Lower leg skin (tissue), 4 donors: ENCODE data around the gene FGD3. TPM values are rescaled to one million over a fixed set of nuclear protein-coding genes. Genes with fewer than 3 reads are reported as not detected.

Experiments used
- DNase-seq, 2 donors: peaks; one replicate each; pipeline ENCODE4 v3.0.0-alpha.2; 2019; ENCODE audit warnings: low spot score in 2 of 2
- H3K4me3 ChIP-seq: fragments of 200-600 bp; sonication (generic); 2 replicates; pipeline ENCODE4 v1.5.1; 2017; ENCODE audit warnings: mild to moderate bottlenecking, low read depth; ENCODE audit not compliant: poor library complexity, severe bottlenecking
- CTCF ChIP-seq, 3 donors: fragments of 450-650 bp; IDR thresholded peaks; one replicate each; pipeline ENCODE4 v1.5.1; 2016; ENCODE audit warnings: antibody characterized with exemption in 3 of 3, mild to moderate bottlenecking in 3 of 3, moderate library complexity in 2 of 3
- POLR2A ChIP-seq, 2 donors: fragments of 450-650 bp; IDR thresholded peaks; one replicate each; pipeline ENCODE4 v1.6.1; 2016 to 2017; ENCODE audit warnings: antibody characterized with exemption in 2 of 2, mild to moderate bottlenecking in 1 of 2, moderate library complexity in 1 of 2
- WGBS, 2 donors: methylation state at CpG; one replicate each; pipeline ENCODE4 v1.1.5; 2018; 5-methylcytosine and 5-hydroxymethylcytosine counted together
- intact Hi-C: fragments of 100-400 bp; cut with DNase I; formaldehyde crosslinking; loops from one replicate; pipeline ENCODE4 v1.15.0; 2023; ENCODE audit warnings: low total_unique reads
- total RNA-seq, 4 donors: library from RNA; depleted of rRNA; stranded (reverse); fragments of >200 nt; gene quantifications; one replicate each; pipeline ENCODE4 v1.1.0, GENCODE V29; 2016

The FGD3 gene
- total RNA-seq, 4 donors from 2014 or later: 3.4 to 11.6 (median 5.7) TPM

- intact Hi-C loops: no loop called here
Measured at GRCh38 chr9:93020771-93021670, 73.7 kb downstream of the FGD3 start.

GRCh38 chr9:93022066-93022465, 74.7 kb downstream of the FGD3 start:
- 86 to 89% methylated on average over 9 of the region's 9 CpGs for whole genome bisulfite sequencing, 2 donors
- no peak overlapping the region for H3K4me3 ChIP-seq
- DNase-seq: no peak
- intact Hi-C loops: no loop called here
- TF ChIP-seq POLR2A (IDR thresholded peaks at IDR 0.05): no peak
- TF ChIP-seq CTCF (IDR thresholded peaks at IDR 0.05): no peak

More at GRCh38 chr9:93020771-93021670, 73.7 kb downstream of the FGD3 start:
- H3K4me3 ChIP-seq: no peak overlapping the region
- no peak for DNase-seq
- WGBS, 2 donors: 77 to 78% methylated on average over 26 to 27 of the region's 27 CpGs
- TF ChIP-seq CTCF (IDR thresholded peaks at IDR 0.05): no peak
- TF ChIP-seq POLR2A (IDR thresholded peaks at IDR 0.05): no peak

- TF ChIP-seq POLR2A (IDR thresholded peaks at IDR 0.05) (no peak), CTCF (IDR thresholded peaks at IDR 0.05) (no peak)
- 88 to 91% methylated on average over 21 to 23 of the region's 23 CpGs for WGBS, 2 donors
- DNase-seq: no peak
- intact Hi-C loops: no loop called here
- H3K4me3 ChIP-seq: no peak overlapping the region
Measured at GRCh38 chr9:93022721-93023520, 75.6 kb downstream of the FGD3 start.

GRCh38 chr9:93023521-93023815, 76.1 kb downstream of the FGD3 start:
- no peak overlapping the region for H3K4me3 ChIP-seq
- WGBS, 2 donors: 82 to 83% methylated on average over 4 of the region's 4 CpGs

GRCh38 chr9:93024646-93024910, 77.3 kb downstream of the FGD3 start:
- WGBS, 2 donors: 74 to 94% methylated on average over 4 of the region's 4 CpGs
- no peak overlapping the region for H3K4me3 ChIP-seq
- DNase-seq: no peak
- no peak for TF ChIP-seq POLR2A (IDR thresholded peaks at IDR 0.05)
- TF ChIP-seq CTCF (IDR thresholded peaks at IDR 0.05): no peak
- intact Hi-C loops: no loop called here

More at GRCh38 chr9:93023521-93023815, 76.1 kb downstream of the FGD3 start:
- DNase-seq: no peak
- no peak for TF ChIP-seq CTCF (IDR thresholded peaks at IDR 0.05)
- TF ChIP-seq POLR2A (IDR thresholded peaks at IDR 0.05): no peak
- intact Hi-C loops: no loop called here
